Dedifferentiated amniotic fluid mesenchymal stem cell (primary cell): ENCODE results near the gene TAS2R5.
"Not testable (repeated sequence)": the region's sequence is repeated elsewhere in the genome, so short reads cannot be mapped to it uniquely, and the experiment has no call there.

ENCODE experiments used
- DNase-seq: peaks from one replicate; pipeline ENCODE4 v3.0.0-alpha.2; 2016; ENCODE audit errors: extremely low spot score

TAS2R5 gene, protein sequence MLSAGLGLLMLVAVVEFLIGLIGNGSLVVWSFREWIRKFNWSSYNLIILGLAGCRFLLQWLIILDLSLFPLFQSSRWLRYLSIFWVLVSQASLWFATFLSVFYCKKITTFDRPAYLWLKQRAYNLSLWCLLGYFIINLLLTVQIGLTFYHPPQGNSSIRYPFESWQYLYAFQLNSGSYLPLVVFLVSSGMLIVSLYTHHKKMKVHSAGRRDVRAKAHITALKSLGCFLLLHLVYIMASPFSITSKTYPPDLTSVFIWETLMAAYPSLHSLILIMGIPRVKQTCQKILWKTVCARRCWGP

DNA sequence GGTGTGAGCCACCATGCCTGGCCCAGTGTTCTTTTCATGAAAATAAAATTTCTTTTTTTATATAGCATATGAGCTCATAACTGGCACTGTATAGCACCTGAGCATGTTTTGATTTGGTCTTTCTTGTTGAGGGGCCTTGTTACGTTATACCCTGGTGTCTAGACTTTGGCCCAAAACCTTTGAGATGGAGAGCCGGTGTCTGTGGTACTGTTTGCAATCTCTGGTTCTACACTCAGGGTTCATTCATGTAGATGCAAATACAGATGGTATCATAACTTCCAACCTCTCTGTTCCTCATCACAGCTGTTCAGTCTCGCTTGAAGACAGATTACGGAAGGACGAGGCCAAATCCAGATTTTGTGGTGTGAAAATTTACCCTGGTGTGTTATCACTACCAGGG lies at the start of gene TAS2R5:
TSS of gene TAS2R5 (plus strand) at position 301 of the 400 bp plus-strand sequence. CDS start 145 bp downstream, outside the sequence.
- DNase-seq, result no peak

DNA sequence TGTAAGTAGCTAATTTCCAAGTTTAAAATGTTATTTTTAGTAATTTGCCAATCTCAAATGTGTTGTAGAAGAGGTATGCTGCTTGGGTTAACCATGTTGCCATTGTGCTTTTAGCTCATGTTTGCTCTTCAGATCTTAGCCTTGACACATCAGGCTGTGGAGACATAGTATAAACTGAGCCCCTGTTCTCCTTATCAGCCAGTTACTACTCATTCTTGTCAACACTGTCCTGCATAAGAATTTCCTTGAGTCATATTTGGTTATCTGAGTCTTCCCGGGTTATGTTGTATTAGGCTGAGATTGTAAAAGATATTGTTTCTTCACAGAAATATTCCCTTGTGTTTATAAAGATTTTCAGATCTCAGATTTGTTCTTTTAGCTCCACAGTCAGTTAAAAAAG lies 47.8 kb upstream of the TAS2R5 start:
- no peak for DNase-seq

DNA sequence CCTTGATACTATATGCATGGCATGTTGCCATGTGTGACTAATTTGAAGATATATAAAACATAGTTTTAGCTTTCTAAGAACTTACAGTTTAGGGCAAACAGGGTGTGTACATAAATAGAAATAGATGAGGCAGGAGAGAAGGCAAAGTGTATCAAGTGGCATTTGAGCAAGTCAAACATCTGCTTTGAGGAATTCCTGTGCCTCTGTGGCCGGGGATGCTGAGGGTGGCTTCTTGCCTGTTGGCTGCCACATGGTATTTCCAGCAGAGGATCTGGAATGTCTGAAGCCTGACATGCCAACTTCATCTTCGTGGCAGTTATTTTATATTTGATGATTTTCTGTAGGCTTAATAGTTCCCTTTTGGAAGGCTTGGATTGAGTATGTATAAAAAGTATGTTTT lies 45.9 kb upstream of the TAS2R5 start:
- DNase-seq, result no peak

DNA sequence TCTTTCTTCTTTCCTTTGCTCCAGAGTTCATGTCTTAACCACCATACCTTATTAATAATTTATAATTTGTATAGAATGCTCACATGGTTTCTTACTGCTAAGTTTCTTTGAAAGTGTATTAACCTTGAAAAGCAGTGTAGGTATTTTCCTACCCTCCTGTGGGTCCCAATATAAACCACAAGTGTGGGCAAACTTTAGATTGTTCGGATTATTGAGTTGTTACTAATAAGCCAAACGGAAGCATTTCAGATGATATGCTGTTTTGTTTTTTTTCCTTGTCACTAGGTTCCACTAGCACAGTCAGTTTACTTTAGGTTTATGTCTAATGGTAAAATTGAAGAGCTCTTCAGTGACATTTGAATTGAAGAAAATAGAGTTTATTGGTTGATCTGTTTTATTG lies 41.6 kb upstream of the TAS2R5 start:
- no peak for DNase-seq

DNA sequence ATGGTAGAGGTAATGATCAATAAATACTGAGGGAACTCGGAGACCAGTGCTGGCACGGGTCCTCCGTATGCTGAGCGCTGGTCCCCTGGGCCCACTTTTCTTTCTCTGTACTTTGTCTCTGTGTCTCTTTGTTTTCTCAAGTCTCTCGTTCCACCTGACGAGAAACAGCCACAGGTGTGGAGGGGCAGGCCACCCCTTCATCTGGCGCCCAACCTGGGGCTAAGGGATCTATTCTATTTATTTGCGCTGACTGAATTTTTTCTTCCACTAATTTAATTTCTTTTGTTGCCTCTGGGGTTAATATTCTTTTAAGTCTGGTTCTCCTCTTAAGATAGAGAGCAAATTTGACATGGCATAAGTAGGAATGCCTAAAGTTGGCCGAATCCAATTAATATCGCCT lies 38.1 kb upstream of the TAS2R5 start:
- not testable (repeated sequence) for DNase-seq

DNA sequence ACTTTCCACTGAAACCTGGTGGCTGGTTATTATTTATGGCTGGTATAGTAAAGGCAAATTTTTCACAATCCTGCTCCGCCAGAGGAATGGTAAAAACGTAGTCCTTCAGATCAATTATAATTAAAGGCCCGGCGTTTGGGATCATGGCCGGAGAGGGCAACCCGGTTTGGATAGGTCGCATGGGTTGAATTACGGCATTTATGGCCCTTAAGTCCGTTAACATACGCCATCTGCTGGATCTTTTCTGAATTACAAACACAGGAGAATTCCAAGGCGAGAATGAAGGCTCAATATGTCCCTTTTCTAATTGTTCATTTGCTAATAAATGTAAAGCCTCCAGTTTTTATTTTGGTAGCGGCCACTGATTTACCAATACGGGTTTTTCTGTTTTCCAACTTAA lies 37.4 kb upstream of the TAS2R5 start:
- DNase-seq, result no peak

DNA sequence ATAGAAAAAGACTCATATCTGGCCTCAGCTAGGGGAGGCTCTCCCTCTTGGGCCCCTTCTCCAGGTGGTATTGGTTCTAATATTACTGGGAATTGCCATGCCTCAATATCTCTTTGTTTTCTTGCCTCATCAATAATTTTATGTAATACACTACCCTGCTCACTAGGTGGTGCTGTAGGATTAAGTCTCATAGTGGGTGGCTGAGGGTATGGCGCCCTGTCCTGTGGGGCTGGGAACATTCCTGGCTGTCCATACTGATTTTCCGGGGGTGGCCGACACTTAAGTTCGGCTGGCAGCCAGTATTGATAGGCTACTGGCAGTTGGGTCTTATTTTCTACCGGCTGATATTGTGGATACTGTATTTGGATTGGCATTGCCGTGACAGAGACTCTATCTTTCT lies 35.1 kb upstream of the TAS2R5 start:
- DNase-seq, result no peak

DNA sequence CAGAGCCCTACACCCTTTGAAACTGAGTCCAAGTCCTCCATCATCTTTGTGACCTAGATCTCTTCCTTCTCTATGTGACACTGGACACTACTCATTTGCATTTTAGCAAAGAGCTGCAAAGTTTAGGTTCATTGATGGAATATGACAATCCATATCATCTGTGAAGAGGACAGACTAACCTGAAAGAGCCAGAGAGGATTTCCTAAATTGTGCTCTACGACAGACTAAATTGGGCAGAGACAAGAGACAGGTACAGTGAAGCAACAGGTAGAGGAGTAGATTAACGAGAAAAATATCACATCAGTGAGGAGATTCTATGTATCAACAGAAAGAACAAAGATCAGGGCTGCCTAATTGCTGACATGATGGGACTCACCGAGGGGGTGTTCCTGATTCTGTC lies 26.2 kb upstream of the TAS2R5 start, which contains the start of gene TAS2R3:
TSS of gene TAS2R3 (plus strand) at position 301 of the 400 bp plus-strand sequence. CDS start at position 363, 62 bp downstream.
- DNase-seq, result no peak

DNA sequence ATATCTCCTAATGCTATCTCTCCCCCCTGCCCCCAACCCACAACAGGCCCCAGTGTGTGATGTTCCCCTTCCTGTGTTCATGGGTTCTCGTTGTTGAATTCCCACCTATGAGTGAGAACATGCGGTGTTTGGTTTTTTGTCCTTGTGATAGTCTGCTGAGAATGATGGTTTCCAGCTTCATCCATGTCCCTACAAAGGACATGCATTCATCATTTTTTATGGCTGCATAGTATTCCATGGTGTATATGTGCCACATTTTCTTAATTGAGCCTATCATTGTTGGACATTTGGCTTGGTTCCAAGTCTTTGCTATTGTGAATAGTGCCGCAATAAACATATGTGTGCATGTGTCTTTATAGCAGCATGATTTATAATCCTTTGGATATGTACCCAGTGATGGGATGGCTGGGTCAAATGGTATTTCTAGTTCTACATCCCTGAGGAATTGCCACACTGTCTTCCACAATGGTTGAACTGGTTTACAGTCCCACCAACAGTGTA lies 19.9 kb upstream of the TAS2R5 start:
- DNase-seq, result not testable (repeated sequence)

DNA sequence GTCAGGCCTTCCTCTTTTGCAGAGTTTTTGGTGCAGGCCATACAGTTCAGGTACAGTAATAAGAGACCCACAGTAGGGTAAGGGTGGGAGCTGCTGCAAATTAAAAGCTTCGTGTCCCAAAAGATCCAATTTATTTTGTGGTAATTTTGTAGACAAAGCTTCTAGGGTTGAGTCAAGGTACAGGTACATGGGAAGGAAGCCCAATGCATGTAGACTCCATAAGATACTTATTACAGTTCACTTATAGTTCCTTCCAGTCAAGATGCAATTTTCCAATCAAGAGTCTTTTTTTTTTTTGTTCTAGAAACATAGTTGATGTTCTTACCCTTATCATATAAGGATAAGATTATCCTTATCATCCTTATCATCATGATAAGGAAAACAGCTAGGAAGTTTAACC lies 13.6 kb upstream of the TAS2R5 start, which contains the start of gene TAS2R4:
TSS of gene TAS2R4 (plus strand) at position 301 of the 400 bp plus-strand sequence. CDS start 1,815 bp downstream, outside the sequence.
- no peak for DNase-seq

DNA sequence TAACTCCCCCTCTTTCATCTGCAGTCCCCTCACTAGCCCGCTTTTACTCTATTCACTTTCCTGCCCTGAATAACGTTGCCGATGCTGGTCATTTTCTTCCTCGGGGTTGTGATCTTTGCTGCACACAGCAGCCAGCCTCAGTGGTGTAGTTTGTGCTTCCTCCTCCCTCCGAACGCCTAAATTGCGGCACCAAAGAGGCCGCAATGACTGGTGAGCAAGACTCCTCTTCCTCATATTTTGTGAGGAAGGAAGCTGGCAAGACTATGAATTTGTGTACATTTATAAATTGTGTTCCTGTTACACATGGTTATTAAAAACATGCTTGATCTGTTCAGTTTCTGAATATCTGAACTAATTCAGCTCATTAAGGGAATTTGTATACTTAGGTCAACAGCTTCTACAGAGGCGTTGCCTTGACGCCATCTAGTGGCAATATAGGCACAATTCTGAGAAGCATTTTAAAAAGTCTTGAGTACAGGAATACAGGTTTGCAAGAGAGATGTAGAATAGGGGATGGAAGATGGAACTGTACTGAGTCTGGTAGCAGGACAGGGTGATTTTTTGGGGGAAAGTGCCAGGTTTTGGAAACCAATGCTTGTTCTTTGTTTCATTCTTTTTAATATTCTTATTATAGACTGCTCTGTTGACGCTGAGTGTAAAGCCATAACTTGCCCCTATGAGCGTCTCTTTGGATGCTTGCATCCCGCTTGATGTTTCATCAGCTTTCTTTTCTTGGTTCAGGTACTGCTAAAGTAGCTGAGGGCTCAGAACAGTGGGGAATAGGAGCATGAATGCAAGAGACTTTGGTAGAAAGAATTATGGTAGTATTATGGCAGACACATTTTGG lies 4.1 kb upstream of the TAS2R5 start:
- no peak for DNase-seq

DNA sequence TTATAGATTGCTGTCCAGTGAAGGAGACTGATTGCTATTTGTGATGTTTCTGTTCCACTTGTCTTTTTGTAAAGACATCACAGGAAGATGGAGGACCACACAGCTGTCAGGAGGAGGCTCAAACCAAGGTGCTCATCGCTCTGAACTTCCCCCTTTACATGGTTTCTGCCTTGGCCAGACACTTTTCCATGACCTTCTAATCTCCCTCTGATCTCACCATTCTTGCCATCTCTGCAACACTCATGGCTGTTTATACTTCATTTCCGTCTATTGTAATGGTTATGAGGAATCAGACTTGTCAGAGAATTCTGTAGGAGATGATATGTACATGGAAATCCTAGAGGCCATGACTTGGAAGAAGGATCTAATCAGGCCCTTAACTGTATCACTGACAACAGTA lies 1.7 kb upstream of the TAS2R5 start:
- no peak for DNase-seq

DNA sequence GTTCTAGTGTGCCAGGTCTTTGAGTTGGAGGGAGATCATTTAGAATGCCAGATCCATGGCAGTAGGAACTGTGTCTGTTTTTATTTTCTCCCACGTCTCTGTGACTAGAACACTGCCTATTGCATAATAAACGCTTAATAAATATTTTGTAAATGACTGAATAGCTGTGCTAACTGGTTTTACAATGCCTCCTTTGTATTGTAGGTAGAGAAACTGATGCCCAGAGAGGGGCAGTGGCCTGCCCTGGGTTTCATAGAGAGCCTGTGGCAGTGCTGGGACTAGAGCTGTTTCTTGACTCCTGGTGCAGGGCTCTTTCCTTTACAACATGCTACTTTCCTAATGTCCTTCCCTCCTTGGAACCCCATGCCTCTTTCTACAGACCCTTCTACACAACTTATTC lies 2.5 kb downstream of the TAS2R5 start:
- DNase-seq, result no peak

DNA sequence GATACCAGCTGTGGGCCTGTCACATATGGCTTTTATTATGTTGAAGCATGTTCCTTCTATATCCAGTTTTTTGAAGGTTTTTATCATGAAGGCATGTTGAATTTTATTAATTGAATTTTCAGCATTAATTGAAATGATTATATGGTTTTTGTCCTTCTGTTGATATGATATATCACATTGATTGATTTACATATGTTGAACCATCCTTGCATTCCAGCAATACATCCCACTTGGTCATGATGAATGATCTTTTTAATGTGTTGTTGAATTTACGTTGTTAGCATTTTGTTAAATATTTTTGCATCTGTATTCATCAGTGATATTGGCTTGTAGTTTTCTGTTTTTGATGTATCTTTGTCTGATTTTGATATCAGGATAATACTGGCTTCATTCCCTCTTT lies 30.1 kb downstream of the TAS2R5 start:
- DNase-seq, result no peak

DNA sequence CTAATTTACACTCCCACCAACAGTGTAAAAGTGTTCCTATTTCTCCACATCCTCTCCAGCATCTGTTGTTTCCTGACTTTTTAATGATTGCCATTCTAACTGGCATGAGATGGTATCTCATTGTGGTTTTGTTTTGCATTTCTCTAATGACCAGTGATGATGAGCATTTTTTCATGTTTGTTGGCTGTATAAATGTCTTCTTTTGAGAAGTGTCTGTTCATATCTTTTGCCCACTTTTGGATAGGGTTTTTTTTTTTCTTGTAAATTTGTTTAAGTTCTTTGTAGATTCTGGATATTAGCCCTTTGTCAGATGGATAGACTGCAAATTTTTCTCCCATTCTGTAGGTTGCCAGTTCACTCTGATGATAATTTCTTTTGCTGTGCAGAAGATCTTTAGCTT lies 32.4 kb downstream of the TAS2R5 start:
- not testable (repeated sequence) for DNase-seq

DNA sequence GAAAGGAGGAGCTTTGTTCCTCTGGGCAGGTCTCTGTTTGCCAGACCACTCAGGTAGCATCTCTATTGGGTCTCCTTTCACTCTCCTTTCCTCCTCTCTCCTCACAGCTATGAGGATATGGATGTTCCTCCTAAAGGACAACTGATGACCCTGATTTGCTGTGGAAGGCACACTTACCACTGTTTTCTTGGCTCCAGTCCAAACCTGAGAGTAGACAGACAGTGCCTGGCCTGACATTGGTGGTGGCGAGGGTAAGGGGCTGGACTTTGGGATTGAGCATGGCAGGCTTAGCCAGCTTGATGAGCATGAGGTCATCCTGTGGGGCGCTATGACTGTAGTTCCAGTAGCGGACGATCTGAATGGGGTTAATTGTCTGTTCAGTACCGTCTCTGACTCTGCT lies 47.7 kb downstream of the TAS2R5 start:
- DNase-seq, result no peak

DNA sequence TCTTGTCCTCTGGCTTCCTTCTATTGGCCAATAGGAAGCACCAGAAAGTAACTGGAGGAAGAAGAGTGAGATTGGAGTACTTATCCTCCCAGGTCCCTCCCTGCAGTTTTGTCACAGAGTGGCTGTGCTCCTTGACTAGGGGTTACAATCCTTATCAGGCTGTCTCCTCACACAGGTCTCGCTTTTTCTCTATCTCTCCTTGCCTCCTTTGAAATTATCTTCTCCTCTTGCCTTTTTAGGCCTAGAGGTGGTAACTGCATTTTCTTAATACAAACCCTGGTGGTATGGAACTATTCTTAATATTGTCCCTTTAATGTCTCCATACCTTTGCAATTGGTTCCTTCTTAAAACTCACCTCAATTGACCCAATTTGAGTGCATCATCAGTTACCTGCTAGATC lies 48.6 kb downstream of the TAS2R5 start:
- DNase-seq, result no peak

DNA sequence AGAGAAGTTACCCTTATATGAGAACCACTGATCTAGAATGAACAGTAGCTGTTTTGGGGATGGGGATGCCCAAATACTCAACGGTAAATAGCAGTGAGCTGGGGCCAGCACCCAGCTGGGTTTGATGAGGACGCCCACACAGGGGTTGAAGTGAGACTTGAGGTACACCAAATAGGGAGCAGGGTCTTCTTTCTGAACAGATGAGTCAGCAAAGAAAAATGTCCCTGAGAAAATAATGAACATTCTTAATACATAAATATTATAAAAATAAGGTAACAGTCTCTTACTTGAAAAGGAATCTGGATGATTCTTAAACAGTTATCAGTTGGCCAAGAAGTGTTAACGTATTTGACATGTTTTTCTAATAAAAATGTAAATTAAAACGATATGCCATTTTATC lies 49.2 kb downstream of the TAS2R5 start:
- DNase-seq, result no peak

DNA sequence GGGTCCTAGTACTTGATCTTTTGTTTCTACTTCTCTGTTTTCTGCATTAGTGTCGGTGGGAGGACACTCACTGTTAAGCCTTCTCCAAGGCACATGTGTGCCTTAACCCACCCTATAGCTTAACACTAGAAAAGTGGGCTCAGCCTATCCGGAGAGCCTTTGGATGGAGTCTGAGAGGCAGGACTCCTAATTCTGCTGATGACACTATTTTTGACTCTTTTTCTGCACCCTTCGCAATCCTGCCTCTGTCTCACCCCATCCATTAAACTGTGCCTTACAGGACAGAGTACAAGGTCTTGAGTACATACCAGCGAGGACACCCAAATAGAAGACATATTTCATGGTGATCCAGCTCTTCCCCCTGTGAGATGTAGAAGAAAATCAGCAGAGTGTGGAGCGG lies 50.7 kb downstream of the TAS2R5 start:
- DNase-seq, result no peak
